Erythroblast (primary cell): ENCODE results near the gene MAD1L1.
"Not testable (repeated sequence)": the region's sequence is repeated elsewhere in the genome, so short reads cannot be mapped to it uniquely, and the experiment has no call there.

Experiments used
- DNase-seq, 2 experiments: peaks; one replicate each; lab custom pipeline; 2025; lab: John Stamatoyannopoulos, UW
- GATA1 ChIP-seq: IDR thresholded peaks from 2 replicates; pipeline ENCODE4 v1.6.1; 2011; ENCODE audit warnings: low read depth, mild to moderate bottlenecking, control low read depth, low read length, moderate library complexity
- POLR2A ChIP-seq: IDR thresholded peaks from 2 replicates; pipeline ENCODE4 v1.6.1; 2011; ENCODE audit warnings: mild to moderate bottlenecking, low read length

MAD1L1 gene

DNA sequence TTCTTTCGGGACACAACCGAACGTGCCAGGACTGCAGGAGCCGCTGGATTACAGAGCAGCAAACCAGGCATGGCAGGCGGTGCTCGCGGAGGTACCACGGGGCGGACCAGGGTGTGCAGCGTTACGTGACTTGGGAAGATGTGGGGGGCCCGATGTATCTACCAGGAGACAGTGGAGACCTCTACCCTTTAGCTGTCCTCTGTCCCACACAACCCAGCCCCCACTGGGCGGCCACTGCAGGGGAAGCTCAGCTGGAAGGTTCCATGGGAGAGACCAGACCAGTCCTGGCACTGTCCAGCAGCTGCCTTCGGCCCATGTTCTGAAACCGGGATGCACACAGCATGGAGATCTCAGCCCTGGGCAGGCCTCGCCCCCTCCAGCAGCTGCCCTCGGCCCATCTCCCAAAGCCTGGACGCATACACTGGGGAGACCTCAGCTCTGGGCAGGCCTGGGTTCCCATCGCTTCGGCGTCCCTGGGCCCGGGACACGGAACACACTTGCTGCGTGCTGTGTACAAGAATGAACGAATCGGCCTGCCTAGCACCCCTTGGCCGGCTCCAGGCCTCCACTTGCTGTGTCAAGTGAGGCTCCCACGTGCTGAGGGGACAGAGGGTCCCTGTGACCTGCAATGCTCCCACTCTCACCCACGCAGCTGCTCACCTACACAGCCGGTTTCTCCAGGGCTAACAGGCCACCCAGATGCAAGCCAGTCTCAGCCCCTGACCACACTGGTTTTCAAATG lies 385.3 kb downstream of the MAD1L1 start:
- TF ChIP-seq POLR2A (peak; percentile 4), GATA1 (no peak)
- DNase-seq, result no peak

DNA sequence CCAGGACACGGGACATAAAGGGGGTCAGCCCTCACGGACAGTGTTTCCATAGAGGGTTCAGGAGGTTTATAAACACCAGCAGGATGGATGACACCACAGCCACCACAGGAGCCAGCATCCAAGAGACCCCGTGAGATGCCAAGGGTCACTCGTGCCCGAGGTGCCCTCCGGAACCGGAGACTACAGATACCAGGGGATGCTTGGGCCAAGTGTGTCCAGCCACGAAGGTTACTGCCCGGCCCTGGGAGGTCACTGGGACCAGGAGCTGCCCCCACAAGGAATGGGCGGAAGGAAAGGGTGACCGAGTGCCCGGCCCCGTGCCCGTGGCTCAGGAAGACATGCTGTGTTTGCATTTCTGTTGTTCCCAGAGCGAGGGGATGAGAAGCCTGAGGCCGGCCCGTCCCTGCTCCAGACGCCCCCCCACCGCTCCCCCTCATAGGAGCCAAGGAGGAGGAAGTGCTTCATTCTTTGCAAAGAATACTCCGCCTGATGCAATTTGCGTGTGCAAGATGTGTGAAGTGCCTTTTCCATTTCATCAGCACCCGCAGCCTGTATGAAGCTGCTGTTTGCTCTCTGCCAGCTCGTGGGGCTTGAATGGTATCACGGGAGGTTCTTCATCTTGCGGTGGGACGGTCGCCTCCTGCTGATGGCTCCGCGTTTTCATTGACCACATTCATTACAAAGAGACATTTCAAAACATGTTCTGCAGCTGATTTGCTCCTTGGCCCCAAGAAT lies 386.2 kb downstream of the MAD1L1 start:
- TF ChIP-seq POLR2A (no peak), GATA1 (no peak)
- no peak for DNase-seq

DNA sequence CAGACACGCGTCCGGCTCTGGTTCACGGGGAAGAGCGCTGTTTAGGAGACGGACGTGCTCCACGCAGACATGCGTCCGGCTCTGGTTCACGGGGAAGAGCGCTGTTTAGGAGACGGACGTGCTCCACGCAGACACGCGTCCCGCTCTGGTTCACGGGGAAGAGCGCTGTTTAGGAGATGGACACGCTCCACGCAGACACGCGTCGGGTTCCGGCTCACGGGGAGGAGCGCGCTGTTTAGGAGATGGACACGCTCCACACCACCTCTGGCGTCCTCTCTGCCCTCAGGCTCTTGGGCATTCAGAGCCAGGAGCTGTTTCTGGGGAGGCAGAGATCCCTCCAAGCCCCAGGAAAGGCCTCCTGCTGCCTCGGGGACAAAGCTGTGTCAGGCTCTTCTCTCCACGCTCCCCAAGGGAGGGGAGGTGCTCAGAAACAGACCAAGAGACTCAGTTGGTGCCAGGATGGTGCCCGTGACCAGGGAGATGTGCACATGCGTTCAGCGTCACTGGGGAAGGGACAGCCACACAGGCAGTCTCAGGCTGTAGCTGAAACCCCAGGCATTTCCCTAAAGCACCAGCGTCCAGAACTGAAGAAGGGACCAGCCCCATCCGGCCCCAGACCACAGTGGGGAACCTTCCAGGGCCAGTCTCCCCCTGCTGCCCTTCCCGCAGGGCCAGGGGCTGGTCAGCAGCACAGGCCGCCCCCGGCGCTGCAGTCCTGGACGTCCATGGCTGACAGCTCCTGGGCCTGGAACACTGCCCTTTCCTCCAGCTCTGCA lies 387.0 kb downstream of the MAD1L1 start:
- DNase-seq, result no peak

DNA sequence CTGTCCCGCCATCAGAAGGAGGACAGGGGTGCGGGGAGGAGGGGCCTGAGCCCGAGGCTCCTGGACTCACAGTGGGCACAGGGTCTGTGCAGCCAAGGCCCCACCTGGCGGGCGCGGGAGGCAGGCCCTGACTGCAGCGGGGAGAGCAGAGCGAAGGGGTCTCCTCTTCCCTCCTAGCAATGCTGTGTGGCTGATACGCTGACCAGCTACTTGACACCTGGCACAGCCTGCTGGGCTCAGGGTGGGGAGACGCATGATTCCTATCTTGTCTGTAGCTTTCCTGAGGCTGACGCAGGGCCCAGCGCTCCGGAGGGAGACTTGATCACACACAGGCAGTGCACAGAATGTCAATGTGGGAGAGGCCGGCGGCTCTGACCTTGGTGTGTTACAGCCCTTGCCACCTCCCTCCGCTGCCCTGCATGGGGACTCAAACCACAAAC lies 387.8 kb downstream of the MAD1L1 start:
- DNase-seq, result no peak
- TF ChIP-seq GATA1 (no peak), POLR2A (no peak)

More for the DNA sequence above, 387.0 kb downstream of the MAD1L1 start:
- no peak for TF ChIP-seq GATA1
- TF ChIP-seq POLR2A, result no peak

DNA sequence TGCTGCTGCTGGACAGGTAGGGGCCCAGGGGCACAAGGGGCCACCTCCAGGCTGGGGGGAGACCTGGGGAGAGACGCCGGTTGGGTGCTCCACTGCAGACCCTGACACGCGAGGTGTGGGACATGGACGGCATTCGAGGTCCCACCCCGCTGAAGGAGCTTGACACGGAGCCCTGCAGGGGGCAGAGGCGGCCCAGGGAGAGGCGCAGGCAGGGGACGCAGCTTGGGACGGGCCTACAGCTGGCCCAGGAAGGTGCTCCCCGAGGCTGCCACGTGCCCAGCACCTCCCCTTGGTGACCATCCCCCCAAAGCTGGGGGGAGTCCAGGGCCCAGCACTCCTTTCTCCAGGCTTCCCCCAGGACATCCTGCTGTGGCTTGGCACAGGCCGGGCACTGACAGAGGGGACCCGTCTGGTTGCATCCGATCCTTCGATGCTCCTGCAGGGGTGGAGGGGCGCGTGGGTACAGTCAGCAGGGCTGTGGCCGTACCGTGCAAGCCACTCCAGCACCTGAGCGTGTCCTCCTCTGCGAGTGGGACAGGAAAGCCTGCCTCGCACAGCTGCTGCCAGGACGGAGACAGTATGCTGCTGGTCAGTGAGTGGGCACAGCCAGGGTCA lies 388.3 kb downstream of the MAD1L1 start:
- TF ChIP-seq POLR2A (peak; percentile 16), GATA1 (no peak)
- DNase-seq, result no peak

DNA sequence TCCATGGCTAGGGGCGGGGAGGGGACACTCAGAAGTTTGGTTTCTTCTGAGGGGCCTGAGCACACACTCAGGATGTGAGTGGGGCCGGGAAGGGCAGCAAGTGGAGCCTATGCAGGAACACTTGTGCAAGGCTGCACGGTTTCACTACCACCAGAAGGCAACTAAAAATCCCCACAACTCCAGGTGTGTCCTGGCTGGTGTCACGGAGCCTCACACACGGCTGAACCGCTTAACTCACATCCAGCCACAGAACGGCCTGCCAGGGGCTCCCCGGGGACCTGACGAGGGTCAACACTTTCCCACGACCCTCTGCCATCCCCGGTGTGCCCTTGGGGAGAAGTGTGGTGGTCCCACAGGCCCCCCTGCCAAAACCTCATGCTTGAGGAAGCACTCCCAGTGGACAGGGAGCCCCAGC lies 388.8 kb downstream of the MAD1L1 start:
- TF ChIP-seq GATA1, result no peak
- TF ChIP-seq POLR2A, result no peak
- no peak for DNase-seq

DNA sequence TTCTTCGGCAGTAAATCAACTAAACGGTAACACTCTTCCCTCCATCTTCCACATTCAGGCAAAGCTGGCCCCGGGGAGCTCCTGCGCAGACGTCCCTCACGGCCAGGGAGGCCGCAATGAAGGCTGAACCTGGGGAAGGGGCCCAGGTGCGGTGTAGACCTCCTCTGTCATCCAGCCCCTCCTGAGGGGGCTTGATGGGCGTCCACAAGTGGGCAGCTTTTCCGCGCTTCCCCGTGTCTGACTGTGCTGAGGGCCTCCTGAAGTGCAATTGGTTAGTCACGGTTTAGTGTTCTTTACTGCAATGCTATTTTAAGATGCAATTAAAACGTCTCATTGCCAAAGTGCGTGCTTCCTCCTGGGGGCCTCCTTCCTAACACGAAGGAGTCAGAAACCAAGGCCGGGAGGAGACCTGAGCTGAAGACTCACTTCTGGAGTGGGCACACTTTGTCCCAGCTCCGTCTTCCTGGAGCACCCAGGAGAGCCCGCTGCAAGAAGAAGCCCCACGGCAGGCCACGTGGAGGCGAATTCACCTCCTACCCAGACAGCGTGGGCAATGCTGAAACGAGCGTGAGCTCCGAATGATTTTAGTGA lies 389.4 kb downstream of the MAD1L1 start:
- no peak for TF ChIP-seq GATA1
- TF ChIP-seq POLR2A, result no peak
- no peak for DNase-seq

DNA sequence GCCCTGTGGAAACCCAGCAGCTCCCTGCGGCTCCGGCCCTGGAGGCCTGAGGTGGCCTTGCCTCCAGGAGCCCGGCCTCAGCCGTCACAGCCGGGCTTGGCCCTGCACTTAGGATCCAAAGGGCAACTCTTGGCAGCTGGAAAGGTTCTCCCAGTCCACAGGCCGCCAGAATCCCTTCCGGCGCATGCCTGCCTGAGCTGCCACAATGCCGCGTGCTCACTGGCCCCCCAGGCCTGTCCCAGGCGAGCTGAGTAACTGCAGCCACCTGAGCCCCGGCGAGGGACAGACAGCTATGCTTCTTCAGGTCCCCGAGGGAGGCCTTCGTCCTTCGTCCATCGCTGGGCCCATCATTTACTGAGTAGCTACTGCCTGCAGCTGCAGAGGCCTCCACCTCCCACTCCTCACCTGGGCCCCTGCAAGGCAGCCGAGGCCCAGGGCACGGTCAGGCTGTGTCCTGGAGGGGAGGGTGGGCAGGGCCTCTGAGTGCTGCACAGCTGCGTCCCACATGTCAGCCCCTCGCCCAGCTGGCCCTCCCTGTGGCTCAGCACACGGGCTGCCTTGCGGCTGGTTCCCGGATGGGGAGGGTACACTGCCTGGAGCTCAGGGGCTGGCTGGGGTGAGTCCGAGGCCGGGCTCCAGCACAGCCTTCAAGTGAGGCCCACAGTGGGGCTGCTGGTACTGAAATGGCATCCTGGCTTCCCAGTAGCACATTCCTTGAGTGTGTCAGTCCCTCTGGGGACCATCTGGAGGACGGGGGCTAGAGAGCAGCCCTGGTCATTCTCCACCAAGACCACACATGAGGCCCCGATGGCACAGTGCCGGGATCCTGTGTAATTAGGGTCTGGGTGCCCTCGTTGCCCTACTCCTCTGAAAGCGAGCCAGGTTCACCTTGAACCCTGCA lies 390.2 kb downstream of the MAD1L1 start:
- TF ChIP-seq POLR2A (no peak), GATA1 (no peak)
- DNase-seq, result no peak

DNA sequence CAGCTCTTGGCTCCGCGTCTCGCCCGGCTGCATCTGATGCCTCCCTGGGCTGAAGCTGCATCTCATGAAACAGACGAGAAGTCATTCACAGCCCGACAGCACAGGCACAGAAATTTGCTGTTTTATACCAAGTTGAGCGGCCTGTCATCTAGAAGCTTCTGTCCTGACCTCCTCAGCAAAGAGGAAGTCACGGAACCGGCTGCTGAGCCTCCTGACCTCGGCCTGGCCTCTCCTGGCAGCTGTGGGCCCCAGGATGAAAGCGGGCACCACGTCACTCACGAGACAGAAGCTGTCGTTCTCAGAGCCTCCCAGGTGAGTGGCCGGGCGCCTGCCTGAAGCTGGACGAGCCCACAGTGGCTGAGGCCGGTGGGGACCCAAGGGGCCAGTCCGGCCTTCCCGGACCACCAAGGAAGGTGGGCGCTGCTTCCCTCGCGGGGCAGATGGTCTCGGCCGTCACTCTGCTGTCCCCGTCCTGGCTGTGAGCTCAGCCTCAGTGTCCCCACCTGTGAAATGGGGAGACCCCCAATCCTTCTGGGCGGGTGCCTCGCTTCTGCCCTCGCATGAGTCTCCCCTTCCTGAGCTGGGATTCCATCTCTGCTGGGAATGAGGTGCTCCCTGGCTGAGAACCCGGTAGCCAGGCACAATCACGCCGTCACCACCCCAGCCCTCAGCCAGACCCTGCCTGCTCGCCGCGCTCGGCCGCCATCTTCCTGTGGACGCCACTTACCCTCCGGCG lies 391.3 kb downstream of the MAD1L1 start:
- DNase-seq, result not testable (repeated sequence)

DNA sequence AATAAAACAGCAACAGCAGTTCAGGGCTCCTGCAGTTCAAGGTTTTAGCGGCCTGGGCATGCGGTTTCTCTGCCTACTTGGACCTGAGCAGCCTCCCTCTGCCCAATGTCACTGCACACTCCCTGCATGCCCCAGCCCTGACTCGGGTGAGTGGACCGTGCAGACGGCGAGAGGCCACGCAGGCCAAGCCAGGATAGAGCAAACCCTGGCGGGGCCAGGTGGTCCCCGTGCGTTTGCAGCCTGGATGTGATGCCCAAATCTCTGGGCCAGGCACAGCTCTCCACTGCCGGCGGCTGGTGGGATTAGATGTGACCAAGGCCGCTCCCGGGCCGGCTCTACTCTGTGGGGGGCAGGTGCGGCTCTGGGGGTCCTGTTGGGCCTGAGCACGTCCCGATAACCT lies 392.0 kb downstream of the MAD1L1 start:
- not testable (repeated sequence) for DNase-seq

DNA sequence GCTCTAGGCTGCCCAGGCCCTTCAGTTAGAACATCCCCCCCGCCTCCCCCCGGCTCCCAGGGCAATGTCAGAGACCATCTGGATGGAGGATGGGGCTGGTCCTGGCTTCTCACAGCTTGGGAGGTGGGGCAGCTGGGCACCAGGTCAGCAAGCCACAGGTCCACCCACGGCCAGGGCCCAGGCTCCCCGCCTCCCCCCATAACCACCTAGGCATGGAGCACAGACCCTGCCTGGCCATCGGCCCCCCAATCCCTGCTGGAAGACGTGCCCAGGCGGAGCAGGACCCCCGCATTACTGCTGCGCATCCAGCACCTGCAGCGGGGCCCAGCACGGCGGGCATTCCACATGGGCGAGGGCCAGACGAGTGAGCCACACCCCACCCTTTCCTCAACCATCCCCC lies 393.0 kb downstream of the MAD1L1 start:
- no peak for DNase-seq
- TF ChIP-seq GATA1, result no peak
- no peak for TF ChIP-seq POLR2A

DNA sequence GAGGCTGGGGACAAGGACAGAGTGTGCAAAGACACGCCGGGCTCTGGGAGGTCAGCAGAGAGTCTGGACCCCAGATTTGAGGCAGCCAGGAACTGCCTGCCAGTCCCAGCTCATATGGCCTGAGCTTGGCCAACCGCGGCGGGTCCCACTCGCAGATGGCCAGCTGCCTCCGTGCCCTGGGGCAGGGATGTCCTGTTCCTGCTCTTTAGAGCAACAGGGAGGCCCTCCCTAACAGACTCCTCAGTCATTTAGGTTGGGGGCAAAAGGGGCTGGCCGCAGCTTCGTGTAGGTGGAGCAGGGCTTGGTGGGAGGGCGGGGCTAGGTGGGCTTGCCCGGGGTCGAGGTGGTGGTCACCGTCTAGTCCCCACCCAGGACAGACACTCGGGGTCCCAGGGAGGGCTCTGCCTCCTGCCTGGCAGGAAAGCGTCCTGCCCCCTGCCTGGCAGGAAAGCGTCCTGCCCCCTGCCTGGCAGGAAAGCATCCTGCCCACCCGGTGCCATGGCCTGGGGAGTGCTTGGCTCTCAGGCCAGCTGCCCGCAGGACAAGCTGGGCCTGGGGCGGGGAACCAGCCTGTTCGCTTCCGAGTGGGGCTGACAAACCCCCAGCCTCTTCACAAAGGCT lies 393.7 kb downstream of the MAD1L1 start:
- not testable (repeated sequence) for DNase-seq

DNA sequence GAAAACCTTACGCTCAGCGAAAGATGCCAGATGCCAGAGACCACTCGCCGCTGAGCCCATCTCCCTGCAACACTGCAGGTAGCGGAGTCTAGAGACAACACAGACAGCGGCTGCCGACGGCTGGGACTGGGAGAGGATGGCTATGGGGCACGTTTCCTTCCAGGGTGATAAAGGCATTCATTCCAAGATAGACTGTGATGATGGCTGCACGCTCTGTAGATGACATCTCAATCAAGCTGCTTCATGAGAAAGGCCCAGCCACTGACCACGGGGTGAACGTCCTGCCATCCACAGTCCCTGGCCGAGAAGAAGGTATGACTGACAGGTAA lies 394.2 kb downstream of the MAD1L1 start:
- not testable (repeated sequence) for DNase-seq

DNA sequence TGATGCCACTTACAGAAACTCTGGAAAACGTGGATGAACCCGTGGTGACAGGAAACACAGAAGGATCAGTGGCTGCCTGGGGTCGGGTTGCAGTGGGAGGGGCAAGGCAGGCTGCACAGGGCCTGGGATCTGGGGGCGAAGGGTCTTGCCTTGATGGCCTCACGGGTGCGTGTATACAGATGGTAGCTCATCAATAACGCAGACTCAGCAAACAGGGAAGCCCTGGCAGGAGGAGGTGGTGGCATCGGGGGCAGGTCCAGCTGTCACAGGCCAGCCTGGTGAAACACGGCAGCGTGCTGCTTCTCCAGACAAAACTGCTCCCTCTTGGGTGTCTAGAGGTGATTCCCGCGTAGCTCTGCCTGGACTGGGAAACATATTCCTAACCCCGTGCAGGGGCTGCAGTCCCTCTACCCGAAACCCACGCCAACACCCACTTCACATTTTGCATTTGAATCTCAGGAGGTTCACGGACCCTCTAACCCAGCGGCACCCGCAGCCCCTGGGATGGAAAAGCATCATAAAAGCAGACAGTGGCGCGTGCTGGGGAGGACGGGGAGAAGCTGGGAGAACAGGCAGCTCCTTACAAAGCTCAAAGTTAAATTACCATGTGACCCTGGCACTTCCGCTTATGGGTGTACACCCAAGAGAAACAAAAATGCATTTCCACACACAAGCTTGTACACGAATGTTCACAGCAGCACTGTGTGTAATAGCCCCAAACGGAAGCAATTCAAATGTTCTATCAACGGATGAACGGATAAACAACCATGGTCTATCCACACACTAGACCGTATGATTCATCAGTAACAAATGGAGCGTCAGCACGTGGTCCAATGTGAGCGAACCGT lies 394.8 kb downstream of the MAD1L1 start:
- DNase-seq, result not testable (repeated sequence)

DNA sequence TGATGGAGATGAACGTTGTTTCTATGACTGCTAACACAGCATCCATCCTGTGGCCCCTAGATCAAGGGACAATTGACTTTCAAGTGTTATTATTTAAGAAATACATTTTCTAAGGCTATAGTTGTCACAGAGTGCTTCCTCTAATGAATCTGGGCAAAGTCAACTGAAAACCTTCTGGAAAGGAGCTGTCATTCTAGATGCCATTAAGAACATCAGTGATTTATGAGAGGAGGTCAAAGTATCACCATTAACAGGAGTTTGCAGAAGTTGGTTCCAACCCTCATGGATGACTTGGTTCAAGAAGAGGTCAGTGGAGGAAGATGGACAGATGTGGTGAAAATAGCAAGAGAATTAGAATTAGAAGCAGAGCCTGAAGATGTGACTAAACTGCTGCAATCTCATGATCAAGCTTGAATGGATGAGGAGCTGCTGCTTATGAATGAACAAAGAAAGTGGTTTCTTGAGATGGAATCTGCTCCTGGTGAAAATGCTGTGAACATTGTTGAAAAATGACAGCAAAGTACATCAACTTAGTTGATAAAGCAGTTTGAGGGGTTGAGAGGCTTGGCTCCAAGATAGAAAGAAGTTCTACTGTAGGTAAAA lies 400.7 kb downstream of the MAD1L1 start:
- DNase-seq, result not testable (repeated sequence)

DNA sequence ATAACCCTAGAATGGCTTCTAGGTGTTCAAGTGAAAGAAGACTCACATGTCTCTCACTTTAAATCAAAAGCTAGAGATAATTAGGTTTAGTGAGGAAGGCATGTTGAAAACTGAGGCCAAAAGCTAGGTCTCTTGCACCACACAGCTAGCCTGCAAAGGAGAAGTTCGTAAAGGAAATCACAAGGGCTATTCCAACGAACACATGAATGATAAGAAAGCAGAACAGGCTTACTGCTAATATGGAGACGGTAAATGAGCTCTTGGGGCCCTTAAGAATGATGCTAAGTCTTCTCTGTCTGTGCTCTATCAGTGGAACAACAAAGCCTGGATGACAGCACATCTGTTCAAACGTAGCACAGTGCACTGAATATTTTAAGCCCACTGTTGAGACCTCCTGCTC lies 401.3 kb downstream of the MAD1L1 start:
- DNase-seq, result not testable (repeated sequence)
